PC-9 (cell line): ENCODE data around the gene SYPL1. TPM values are rescaled to one million over a fixed set of nuclear protein-coding genes. Genes with fewer than 3 reads are reported as not detected.

ENCODE experiments used
- BruUV-seq: library from RNA; stranded (reverse); fragments of 400-500 nt; replicated peaks from 2 replicates; lab custom pipeline; 2021; lab: Mats Ljungman, UMichigan
- CTCF ChIA-PET: fragments of 300-600 bp; sonication (Branson Sonifier 250); formaldehyde crosslinking; loops from one replicate; lab custom pipeline; 2022; ENCODE audit warnings: antibody characterized with exemption; lab: Charles Lee
- POLR2A ChIA-PET: fragments of 300-600 bp; sonication (Branson Sonifier 250); formaldehyde crosslinking; loops from one replicate; lab custom pipeline; 2022; ENCODE audit warnings: antibody characterized with exemption; ENCODE audit not compliant: unreplicated experiment; lab: Charles Lee
- DNase-seq, 2 experiments: peaks; one replicate each; pipeline versions ENCODE4 v3.0.0 to v3.0.0-alpha.2; 2015 to 2022; ENCODE audit warnings: mixed read lengths in 1 of 2
- H2AFZ ChIP-seq: fragments of 200-600 bp; sonication (generic); 2 replicates; pipeline ENCODE4 v1.8.1; 2017; ENCODE audit warnings: antibody characterized with exemption
- H3F3A ChIP-seq: fragments of 200-600 bp; sonication (generic); 2 replicates; pipeline ENCODE4 v1.8.1; 2017; ENCODE audit warnings: antibody characterized with exemption, mild to moderate bottlenecking, low read depth; ENCODE audit not compliant: insufficient read depth
- H3K27ac ChIP-seq: fragments of 200-600 bp; sonication (generic); 2 replicates; pipeline ENCODE4 v1.6.1; 2016; ENCODE audit warnings: mixed run types
- H3K27me3 ChIP-seq: fragments of 200-600 bp; sonication (generic); 2 replicates; pipeline ENCODE4 v1.6.1; 2016; ENCODE audit warnings: low read depth, mixed run types; ENCODE audit not compliant: insufficient read depth
- H3K36me3 ChIP-seq: fragments of 200-600 bp; sonication (generic); 2 replicates; pipeline ENCODE4 v1.6.1; 2016; ENCODE audit warnings: low read depth, mixed run types
- H3K4me1 ChIP-seq: fragments of 200-600 bp; sonication (generic); replicated peaks from 2 replicates; pipeline ENCODE4 v1.6.1; 2016; ENCODE audit warnings: mixed run types; ENCODE audit not compliant: insufficient read depth
- H3K4me2 ChIP-seq: fragments of 200-600 bp; sonication (generic); 2 replicates; pipeline ENCODE4 v1.6.1; 2017; ENCODE audit warnings: mixed run types
- H3K4me3 ChIP-seq: fragments of 200-600 bp; sonication (generic); 2 replicates; pipeline ENCODE4 v1.6.1; 2016; ENCODE audit warnings: mixed run types
- H3K79me2 ChIP-seq: fragments of 200-600 bp; sonication (generic); 2 replicates; pipeline ENCODE4 v1.6.1; 2017; ENCODE audit warnings: low read depth, mixed run types
- H3K9me2 ChIP-seq: fragments of 200-600 bp; sonication (generic); 2 replicates; pipeline ENCODE4 v1.8.1; 2017; ENCODE audit warnings: mild to moderate bottlenecking; ENCODE audit not compliant: insufficient read depth
- H3K9me3 ChIP-seq: fragments of 200-600 bp; sonication (generic); 2 replicates; pipeline ENCODE4 v1.8.1; 2016; ENCODE audit warnings: low read depth; ENCODE audit not compliant: insufficient read depth
- H4K20me1 ChIP-seq: fragments of 200-600 bp; sonication (generic); 2 replicates; pipeline ENCODE4 v1.8.1; 2017; ENCODE audit not compliant: insufficient read depth
- EZH2 ChIP-seq: fragments of 200-600 bp; sonication (generic); IDR thresholded peaks from 2 replicates; pipeline ENCODE4 v1.8.0; 2017; ENCODE audit warnings: antibody characterized with exemption, low read depth
- intact Hi-C: fragments of 100-400 bp; cut with micrococcal nuclease; formaldehyde crosslinking; loops from one replicate; pipeline ENCODE4 v1.10.0; 2022; ENCODE audit not compliant: unreplicated experiment
- total RNA-seq: library from RNA; stranded (reverse); gene quantifications from 2 replicates; pipeline ENCODE4 v1.2.3, GENCODE V29; 2021
- TF ChIP-seq, protein P1 (sequence below): fragments of 200-600 bp; sonication (generic); conservative IDR thresholded peaks from 2 replicates; pipeline ENCODE4 v1.6.1; 2017; ENCODE audit warnings: mixed run types, antibody characterized with exemption, mild to moderate bottlenecking, moderate library complexity

The SYPL1 gene
- total RNA-seq, 1 experiment from 2014 or later, result 102 TPM

DNA sequence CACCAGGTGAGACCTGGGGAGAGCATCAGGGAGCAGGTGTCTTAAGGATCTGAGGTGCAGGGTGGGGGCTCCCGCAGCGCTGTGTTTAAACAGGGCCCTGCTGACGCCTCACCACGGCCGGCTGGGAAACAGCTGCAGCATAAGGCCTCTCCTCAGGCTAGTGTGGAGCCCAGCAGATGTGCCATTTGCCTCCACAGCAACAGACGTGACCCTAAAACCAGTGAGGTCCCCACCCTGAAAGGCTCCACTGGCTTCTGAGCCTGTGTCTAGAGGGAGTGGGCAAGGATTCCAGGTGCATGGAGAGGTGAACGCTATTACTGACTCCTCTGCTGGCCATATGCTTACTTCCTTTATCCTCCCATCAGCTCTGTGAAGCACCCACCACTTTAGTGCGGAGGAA lies 47.8 kb downstream of the SYPL1 start:
- Histone ChIP-seq H3K27me3 (no peaks in the 10 kb centered on the region), H3K9me3 (no peaks in the 10 kb centered on the region), H3K4me1 (peaks cover 84% of the 10 kb centered on the region), H3K27ac (peak overlapping the region; percentile 98), H4K20me1 (no peaks in the 10 kb centered on the region), H2AFZ (no peak overlapping the region), H3K36me3 (no peaks in the 10 kb centered on the region), H3K4me2 (peak overlapping the region; percentile 99), H3K79me2 (no peaks in the 10 kb centered on the region), H3K4me3 (no peak overlapping the region), H3F3A (peaks cover 61% of the 10 kb centered on the region), H3K9me2 (no peaks in the 10 kb centered on the region)
- no peak for DNase-seq
- no peak for TF ChIP-seq EZH2
- TF ChIP-seq, protein P1, sequence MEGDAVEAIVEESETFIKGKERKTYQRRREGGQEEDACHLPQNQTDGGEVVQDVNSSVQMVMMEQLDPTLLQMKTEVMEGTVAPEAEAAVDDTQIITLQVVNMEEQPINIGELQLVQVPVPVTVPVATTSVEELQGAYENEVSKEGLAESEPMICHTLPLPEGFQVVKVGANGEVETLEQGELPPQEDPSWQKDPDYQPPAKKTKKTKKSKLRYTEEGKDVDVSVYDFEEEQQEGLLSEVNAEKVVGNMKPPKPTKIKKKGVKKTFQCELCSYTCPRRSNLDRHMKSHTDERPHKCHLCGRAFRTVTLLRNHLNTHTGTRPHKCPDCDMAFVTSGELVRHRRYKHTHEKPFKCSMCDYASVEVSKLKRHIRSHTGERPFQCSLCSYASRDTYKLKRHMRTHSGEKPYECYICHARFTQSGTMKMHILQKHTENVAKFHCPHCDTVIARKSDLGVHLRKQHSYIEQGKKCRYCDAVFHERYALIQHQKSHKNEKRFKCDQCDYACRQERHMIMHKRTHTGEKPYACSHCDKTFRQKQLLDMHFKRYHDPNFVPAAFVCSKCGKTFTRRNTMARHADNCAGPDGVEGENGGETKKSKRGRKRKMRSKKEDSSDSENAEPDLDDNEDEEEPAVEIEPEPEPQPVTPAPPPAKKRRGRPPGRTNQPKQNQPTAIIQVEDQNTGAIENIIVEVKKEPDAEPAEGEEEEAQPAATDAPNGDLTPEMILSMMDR, result no peak
- no TSS peak for BruUV-seq
- intact Hi-C loops, result loop anchor here (2.0 kb wide), 1 partner anchor 1104 kb away; the partner anchor contains the start of gene HBP1
- POLR2A ChIA-PET, result interaction anchor here (0.6 to 1.1 kb wide), 2 partner anchors 13 to 48 kb away, joined by 3 to 14 read pairs; partner anchors contain the start of gene SYPL1
- CTCF ChIA-PET, result no interaction called here

DNA sequence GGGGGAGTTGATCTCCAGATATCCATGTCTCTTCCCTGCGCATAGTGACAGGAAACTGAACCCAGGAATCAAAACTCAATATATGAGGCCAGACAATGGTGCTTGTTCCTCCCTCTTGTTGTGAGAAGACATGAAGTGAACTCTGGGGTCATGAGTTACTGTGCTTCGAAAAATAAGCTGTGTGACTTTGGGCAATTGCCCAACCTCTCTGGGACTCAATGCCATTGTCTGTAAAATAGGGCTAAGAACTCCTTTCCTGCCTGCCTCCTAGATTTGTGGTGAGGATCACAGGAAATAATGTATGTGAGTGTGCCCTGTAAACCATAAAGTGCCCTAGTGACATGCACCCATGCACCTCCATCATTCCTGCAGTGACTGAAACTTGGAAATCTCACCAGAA lies 48.4 kb downstream of the SYPL1 start:
- Histone ChIP-seq H2AFZ (no peak overlapping the region), H3K36me3 (no peaks in the 10 kb centered on the region), H3K4me2 (peak overlapping the region; percentile 99), H3K79me2 (no peaks in the 10 kb centered on the region), H3K27ac (peak overlapping the region; percentile 84), H4K20me1 (no peaks in the 10 kb centered on the region), H3K4me3 (no peak overlapping the region), H3K9me2 (no peaks in the 10 kb centered on the region), H3K27me3 (no peaks in the 10 kb centered on the region), H3K4me1 (peaks cover 84% of the 10 kb centered on the region), H3K9me3 (no peaks in the 10 kb centered on the region), H3F3A (peaks cover 61% of the 10 kb centered on the region)
- ChIA-PET CTCF (no interaction called here), POLR2A (no interaction called here)
- intact Hi-C loops, result loop anchor here (2.0 kb wide), 1 partner anchor 1105 kb away; the partner anchor contains the start of gene HBP1
- no peak for DNase-seq
- no TSS peak for BruUV-seq
- TF ChIP-seq, protein P1, result no peak
- TF ChIP-seq EZH2, result no peak

DNA sequence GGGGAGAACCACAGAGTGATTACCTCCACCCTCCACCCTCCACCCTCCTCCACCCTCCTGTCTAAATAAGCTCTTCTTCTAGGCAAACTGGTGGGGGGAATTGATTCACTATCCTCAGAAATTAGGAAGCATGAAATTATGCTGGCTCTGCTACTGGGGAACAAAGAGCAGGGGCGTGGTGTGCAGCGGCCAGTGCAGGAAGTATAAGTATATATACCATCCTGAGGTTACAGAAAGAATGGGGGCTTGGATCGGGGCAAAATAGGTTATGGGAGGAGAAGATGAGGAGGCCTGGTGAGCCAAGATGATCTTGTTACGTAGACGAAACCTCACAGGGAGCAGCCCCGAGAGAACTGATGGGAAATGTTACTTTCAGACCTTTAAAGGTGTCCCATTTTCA lies 49.1 kb downstream of the SYPL1 start:
- intact Hi-C loops, result no loop called here
- H3K9me2 ChIP-seq, result no peaks in the 10 kb centered on the region
- H3F3A ChIP-seq, result peaks cover 66% of the 10 kb centered on the region
- H3K4me2 ChIP-seq, result peak overlapping the region; percentile 99
- H2AFZ ChIP-seq, result no peak overlapping the region
- no peaks in the 10 kb centered on the region for H3K36me3 ChIP-seq
- H3K79me2 ChIP-seq, result no peaks in the 10 kb centered on the region
- peak overlapping the region; percentile 84 for H3K27ac ChIP-seq
- peak overlapping the region; percentile 46; the same call in 1 of the 2 replicates for H3K4me3 ChIP-seq
- TF ChIP-seq, protein P1, result no peak
- TF ChIP-seq EZH2, result no peak
- no TSS peak for BruUV-seq
- no peaks in the 10 kb centered on the region for H3K9me3 ChIP-seq
- H3K27me3 ChIP-seq, result no peaks in the 10 kb centered on the region
- no peaks in the 10 kb centered on the region for H4K20me1 ChIP-seq
- ChIA-PET POLR2A (no interaction called here), CTCF (interaction anchor here (0.9 kb wide), 1 partner anchor 9 kb away, joined by 3 read pairs; no protein-coding TSS in a partner anchor)
- peak in 1 of 2 experiments; percentile 20 for DNase-seq
- H3K4me1 ChIP-seq, result peaks cover 90% of the 10 kb centered on the region
